Measurements from ENCODE around the gene TRIP12. TPM values are rescaled to one million over a fixed set of nuclear protein-coding genes. Genes with fewer than 3 reads are reported as not detected.

TRIP12 gene
- total and polyA plus RNA-seq, 12 donors, result 15.6 to 247 (median 198) TPM

- ATAC-seq (no peak), DNase-seq (no peak)
- H3K4me1 ChIP-seq, result peaks cover 0 to 47% (median 20%) of the 10 kb centered on the region in 9 donors
- 80 to 87% methylated on average over 2 of the region's 2 CpGs for WGBS, 2 donors
- peaks cover 0 to 50% (median 15%) of the 10 kb centered on the region in 9 donors for H3K36me3 ChIP-seq
- H3K4me3 ChIP-seq, result no peak overlapping the region
- TF ChIP-seq CTCF (IDR thresholded peaks at IDR 0.05), result no peak
- no peak overlapping the region for H3K27ac ChIP-seq
- no peaks in the 10 kb centered on the region for H3K9me3 ChIP-seq
- no peaks in the 10 kb centered on the region for H3K27me3 ChIP-seq
- intact Hi-C loops (cut with DNase I), result no loop called here
Measured at GRCh38 chr2:229882583-229882982, 39.2 kb downstream of the TRIP12 start.

- H3K27ac ChIP-seq, result no peak overlapping the region
- no peaks in the 10 kb centered on the region for H3K27me3 ChIP-seq
- TF ChIP-seq CTCF (IDR thresholded peaks at IDR 0.05), result no peak
- ATAC-seq (no peak), DNase-seq (no peak)
- H3K4me1 ChIP-seq, result peaks cover 0 to 33% (median 9%) of the 10 kb centered on the region in 9 donors
- peaks cover 0 to 64% (median 22%) of the 10 kb centered on the region in 9 donors for H3K36me3 ChIP-seq
- H3K9me3 ChIP-seq, result no peaks in the 10 kb centered on the region
- no peak overlapping the region for H3K4me3 ChIP-seq
- 84% methylated on average over 5 of the region's 5 CpGs for WGBS, 2 donors
- intact Hi-C loops (cut with DNase I), result no loop called here
Measured at GRCh38 chr2:229880892-229881586, 40.8 kb downstream of the TRIP12 start.

GRCh38 chr2:229879191-229879950 lies 42.4 kb downstream of the TRIP12 start:
- 92 to 96% methylated on average over 6 of the region's 6 CpGs for WGBS, 2 donors
- Histone ChIP-seq H3K27ac (no peak overlapping the region), H3K9me3 (no peaks in the 10 kb centered on the region), H3K36me3 (peaks cover 0 to 57% (median 23%) of the 10 kb centered on the region in 9 donors), H3K4me3 (no peak overlapping the region), H3K4me1 (peaks cover 0 to 23% (median 0%) of the 10 kb centered on the region in 9 donors), H3K27me3 (no peaks in the 10 kb centered on the region)
- DNase-seq, result no peak
- no peak for TF ChIP-seq CTCF (IDR thresholded peaks at IDR 0.05)
- no peak for ATAC-seq
- intact Hi-C loops (cut with DNase I), result no loop called here

- Histone ChIP-seq H3K4me1 (peaks cover 0 to 42% (median 15%) of the 10 kb centered on the region in 9 donors), H3K9me3 (no peaks in the 10 kb centered on the region), H3K36me3 (peaks cover 0 to 71% (median 23%) of the 10 kb centered on the region in 9 donors), H3K4me3 (no peak overlapping the region), H3K27ac (no peak overlapping the region), H3K27me3 (no peaks in the 10 kb centered on the region)
- no peak for DNase-seq
- intact Hi-C loops (cut with DNase I), result no loop called here
- 88 to 89% methylated on average over 2 of the region's 2 CpGs for WGBS, 2 donors
- no peak for ATAC-seq
- no peak for TF ChIP-seq CTCF (IDR thresholded peaks at IDR 0.05)
Measured at GRCh38 chr2:229875549-229875948, 46.3 kb downstream of the TRIP12 start.
